Hematopoietic multipotent progenitor cell treated with erythropoietin and hydrocortisone succinate and interleukin-3 and kit ligand, for 8 days (in vitro differentiated cells): Measurements from ENCODE around the gene WDR64.

Experiments
- DNase-seq: peaks from one replicate; pipeline ENCODE4 v3.0.0-alpha.2; 2015

WDR64 gene

DNA sequence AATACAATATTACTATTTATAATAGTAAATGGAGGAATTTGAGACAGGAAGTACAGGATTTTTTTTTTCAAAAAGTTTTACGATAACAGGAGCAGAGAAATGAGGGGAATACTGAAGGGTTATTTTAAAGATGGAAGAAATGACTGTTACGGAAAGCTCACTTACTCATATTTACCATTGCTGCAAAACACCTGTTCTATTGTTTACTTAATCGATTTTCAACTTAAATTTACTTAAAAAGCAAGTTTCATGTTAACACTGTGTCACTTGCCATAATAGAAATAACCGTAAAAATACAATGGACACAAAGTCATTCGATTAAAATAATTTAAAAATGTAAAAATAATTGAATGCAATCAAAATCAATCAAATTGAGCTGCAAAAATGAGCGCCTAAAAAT lies 192.5 kb downstream of the WDR64 start:
- DNase-seq, result no peak

DNA sequence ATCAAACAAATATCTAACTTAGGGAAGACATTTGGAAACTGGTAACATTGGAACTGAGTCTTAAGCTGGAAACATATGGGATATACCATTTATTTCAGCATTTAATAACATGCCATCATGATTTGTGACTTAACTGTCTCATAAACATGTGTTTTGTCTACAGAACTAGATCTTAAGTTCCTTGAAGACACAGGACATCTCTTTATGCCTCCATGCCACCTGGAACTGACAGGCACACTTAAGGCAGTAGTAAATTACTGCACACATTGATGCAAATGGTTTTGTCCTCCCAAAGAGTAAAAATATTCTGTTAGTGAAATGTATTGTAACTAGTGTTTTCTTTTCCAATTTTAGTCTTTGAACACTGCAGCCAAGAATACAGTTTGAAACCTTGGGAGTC lies 194.3 kb downstream of the WDR64 start:
- DNase-seq, result no peak

DNA sequence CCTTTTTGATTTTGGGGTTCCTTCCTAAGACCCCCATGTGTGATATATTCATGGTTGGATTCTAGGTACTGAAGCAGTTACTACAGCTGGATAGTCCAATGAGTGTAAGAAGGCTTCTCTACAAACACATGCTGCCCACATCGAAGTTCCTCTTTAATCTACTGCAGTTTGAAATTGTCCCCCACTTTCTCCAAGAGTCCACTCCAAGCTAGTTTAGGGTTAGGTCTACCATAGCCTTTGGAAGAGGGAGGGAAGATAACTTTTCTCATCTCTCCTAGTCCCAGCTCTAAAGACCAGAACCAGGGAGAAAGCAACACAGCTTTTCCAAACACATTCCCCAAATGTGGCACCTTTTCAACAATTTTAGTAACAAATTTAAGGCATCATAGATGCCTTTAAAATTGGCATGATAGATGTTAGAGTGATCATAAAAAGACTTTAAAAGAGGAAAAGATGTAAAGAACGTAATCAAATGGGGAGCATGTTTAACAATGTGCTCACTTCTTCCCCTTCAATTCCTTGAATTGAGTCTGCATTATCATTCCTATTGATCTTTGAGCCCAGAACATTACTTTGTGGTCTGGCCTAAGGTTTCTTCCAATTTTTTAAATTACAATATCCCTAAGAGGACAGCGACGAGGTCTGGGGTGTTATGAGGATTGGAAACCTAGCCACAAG lies 194.9 kb downstream of the WDR64 start:
- DNase-seq, result peak; percentile 74

DNA sequence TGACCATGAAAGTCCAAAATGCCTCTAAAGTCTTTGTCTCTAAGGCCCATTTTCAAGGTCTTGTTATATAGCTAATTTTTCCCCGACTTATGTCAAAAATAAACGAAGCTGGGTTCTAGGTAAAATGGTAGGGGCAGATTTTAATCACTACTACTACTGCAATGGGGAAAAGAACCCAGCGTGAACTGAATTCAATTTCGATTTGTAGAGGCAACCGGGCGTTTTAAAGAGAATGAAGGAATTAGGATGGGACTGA lies 195.4 kb downstream of the WDR64 start:
- no peak for DNase-seq

GRCh38 chr1:241847796-241848685 lies 196.0 kb downstream of the WDR64 start, which contains the start of gene EXO1:
Gene EXO1, plus strand, starts transcription at chr1:241848204. Its CDS starts 2,222 bp downstream, at chr1:241850426.
- DNase-seq, result peak; percentile 96

DNA sequence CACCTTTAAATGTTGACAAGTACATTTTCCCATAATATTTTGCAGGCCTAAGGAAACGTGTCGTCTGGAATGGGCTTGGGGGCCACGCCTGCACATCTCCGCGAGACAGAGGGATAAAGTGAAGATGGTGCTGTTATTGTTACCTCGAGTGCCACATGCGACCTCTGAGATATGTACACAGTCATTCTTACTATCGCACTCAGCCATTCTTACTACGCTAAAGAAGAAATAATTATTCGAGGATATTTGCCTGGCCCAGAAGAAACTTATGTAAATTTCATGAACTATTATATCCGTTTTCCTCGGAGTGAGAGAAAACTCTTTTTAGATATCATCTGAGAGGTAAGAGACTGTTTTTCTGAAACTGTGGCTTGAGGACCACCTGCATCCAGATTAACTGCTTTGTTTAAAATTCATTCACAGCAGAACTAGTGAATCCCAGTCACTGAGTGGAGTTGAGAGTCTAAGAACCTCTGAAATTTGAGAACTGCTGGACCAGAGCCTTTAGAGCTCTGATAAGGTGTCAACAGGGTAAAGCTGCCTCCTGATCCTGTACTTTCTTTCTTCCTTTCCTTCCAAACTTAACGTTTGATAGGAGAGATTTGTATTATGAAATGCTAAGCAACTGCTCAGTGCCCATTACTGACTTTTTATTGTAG lies 196.7 kb downstream of the WDR64 start:
- no peak for DNase-seq

GRCh38 chr1:241849345-241849695 lies 197.2 kb downstream of the WDR64 start:
- DNase-seq, result no peak
